ENCODE measurements around the gene ZNF853. TPM values are rescaled to one million over a fixed set of nuclear protein-coding genes. Genes with fewer than 3 reads are reported as not detected.

The ZNF853 gene
- total RNA-seq, 1 experiment from 2014 or later, result 3.4 TPM

DNA sequence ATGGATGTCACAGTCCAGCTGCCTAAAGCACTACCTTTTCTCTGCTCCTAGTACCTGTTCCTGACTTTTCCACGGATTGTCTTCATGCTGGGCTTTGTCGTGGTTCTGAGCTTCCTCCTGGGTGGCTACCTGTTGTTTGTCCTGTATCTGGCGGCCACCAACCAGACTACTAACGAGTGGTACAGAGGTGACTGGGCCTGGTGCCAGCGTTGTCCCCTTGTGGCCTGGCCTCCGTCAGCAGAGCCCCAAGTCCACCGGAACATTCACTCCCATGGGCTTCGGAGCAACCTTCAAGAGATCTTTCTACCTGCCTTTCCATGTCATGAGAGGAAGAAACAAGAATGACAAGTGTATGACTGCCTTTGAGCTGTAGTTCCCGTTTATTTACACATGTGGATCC is 26.8 kb upstream of the ZNF853 start:
- intact Hi-C loops (cut with micrococcal nuclease; ENCODE audit: unreplicated experiment), result no loop called here
- no TSS peak for BruUV-seq (replicated peaks)
- no peak for TF ChIP-seq EZH2 (IDR thresholded peaks at IDR 0.05; ENCODE audit: borderline replicate concordance, low read depth, low read length, poor library complexity, severe bottlenecking)
- TF ChIP-seq CTCF (conservative IDR thresholded peaks at IDR 0.05; ENCODE audit: low read depth, low read length), result no peak
- no peak overlapping the region for H3K27ac ChIP-seq (ENCODE audit: low read depth, low read length, poor library complexity, severe bottlenecking)
- ChIA-PET POLR2A (ENCODE audit: low non-redundant PET) (no interaction called here), CTCF (no interaction called here)
- DNase-seq (ENCODE audit: low spot score), result no peak
- peaks cover 55% of the 10 kb centered on the region for H3K36me3 ChIP-seq (ENCODE audit: insufficient read depth, low read length, poor library complexity, severe bottlenecking)
- peaks cover 2% of the 10 kb centered on the region for H3K4me1 ChIP-seq (ENCODE audit: insufficient read depth, low read length, poor library complexity, severe bottlenecking)
- no peak overlapping the region for H3K4me3 ChIP-seq (ENCODE audit: low read depth, low read length, poor library complexity, severe bottlenecking)
- no peaks in the 10 kb centered on the region for H3K9me3 ChIP-seq (ENCODE audit: low read depth, low read length, poor library complexity, severe bottlenecking)
- no peaks in the 10 kb centered on the region for H3K27me3 ChIP-seq (replicated peaks; ENCODE audit: insufficient read depth, low read depth, low read length, poor library complexity)

- BruUV-seq (replicated peaks), result no TSS peak
- CTCF ChIA-PET, result no interaction called here
- H3K27me3 ChIP-seq (replicated peaks; ENCODE audit: insufficient read depth, low read depth, low read length, poor library complexity), result no peaks in the 10 kb centered on the region
- H3K27ac ChIP-seq (ENCODE audit: low read depth, low read length, poor library complexity, severe bottlenecking), result no peak overlapping the region
- intact Hi-C loops (cut with micrococcal nuclease; ENCODE audit: unreplicated experiment), result no loop called here
- POLR2A ChIA-PET (ENCODE audit: low non-redundant PET), result interaction anchor here (1.0 kb wide), 1 partner anchor 23 kb away, joined by 3 read pairs; no protein-coding TSS in a partner anchor
- no peak for DNase-seq (ENCODE audit: low spot score)
- no peak for TF ChIP-seq CTCF (conservative IDR thresholded peaks at IDR 0.05; ENCODE audit: low read depth, low read length)
- TF ChIP-seq EZH2 (IDR thresholded peaks at IDR 0.05; ENCODE audit: borderline replicate concordance, low read depth, low read length, poor library complexity, severe bottlenecking), result no peak
- H3K4me3 ChIP-seq (ENCODE audit: low read depth, low read length, poor library complexity, severe bottlenecking), result peak overlapping the region; percentile 86
- peaks cover 58% of the 10 kb centered on the region for H3K36me3 ChIP-seq (ENCODE audit: insufficient read depth, low read length, poor library complexity, severe bottlenecking)
- peaks cover 2% of the 10 kb centered on the region for H3K4me1 ChIP-seq (ENCODE audit: insufficient read depth, low read length, poor library complexity, severe bottlenecking)
- H3K9me3 ChIP-seq (ENCODE audit: low read depth, low read length, poor library complexity, severe bottlenecking), result no peaks in the 10 kb centered on the region
Measured at GRCh38 chr7:6589151-6589828, 26.1 kb upstream of the ZNF853 start.

DNA sequence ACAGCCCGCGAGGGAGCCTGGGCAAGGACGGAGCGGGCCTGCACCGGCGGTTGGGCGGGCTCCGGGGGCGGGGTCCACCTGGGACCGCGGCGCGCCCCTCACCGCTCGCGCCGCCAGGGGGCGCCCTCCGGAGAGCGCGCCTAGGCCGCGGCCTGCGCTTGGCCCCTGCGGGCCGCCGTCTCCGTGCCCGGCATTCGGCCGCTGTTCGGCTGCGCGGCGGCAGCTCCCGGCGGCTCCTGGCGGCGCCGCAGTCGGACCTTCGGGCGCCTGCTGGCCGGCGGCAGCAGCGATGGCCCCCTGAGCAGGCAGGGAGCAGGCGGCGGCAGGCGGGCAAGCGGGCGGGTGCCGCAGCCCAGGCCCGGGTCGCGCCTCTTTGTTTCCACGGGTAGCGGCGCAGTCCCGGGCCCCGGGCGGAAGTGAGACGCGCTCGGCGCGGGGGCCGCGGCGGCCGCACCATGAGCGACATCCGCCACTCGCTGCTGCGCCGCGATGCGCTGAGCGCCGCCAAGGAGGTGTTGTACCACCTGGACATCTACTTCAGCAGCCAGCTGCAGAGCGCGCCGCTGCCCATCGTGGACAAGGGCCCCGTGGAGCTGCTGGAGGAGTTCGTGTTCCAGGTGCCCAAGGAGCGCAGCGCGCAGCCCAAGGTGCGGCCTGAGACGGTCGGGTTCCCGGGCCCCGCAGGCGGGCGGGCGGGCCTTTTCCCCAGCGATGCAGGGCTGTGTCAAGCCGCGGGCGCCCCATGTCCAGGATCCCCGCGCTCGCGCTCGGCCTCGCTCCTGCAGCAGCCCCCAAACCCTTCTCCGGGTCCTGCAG is 25.4 kb upstream of the ZNF853 start, which contains the start of gene INTS15:
Gene INTS15 (plus strand): TSS at position 193 of the 816 bp plus-strand sequence. CDS start 263 bp downstream, at position 456.
- intact Hi-C loops (cut with micrococcal nuclease; ENCODE audit: unreplicated experiment), result no loop called here
- CTCF ChIA-PET, result interaction anchor here (0.5 kb wide), 1 partner anchor 10 kb away, joined by 3 read pairs; no protein-coding TSS in a partner anchor
- Histone ChIP-seq H3K27ac (ENCODE audit: low read depth, low read length, poor library complexity, severe bottlenecking) (peak within 1 kb of the TSS; percentile 88), H3K36me3 (ENCODE audit: insufficient read depth, low read length, poor library complexity, severe bottlenecking) (peaks cover 58% of the 10 kb centered on the region), H3K27me3 (replicated peaks; ENCODE audit: insufficient read depth, low read depth, low read length, poor library complexity) (no peaks in the 10 kb centered on the region), H3K4me1 (ENCODE audit: insufficient read depth, low read length, poor library complexity, severe bottlenecking) (peaks cover 2% of the 10 kb centered on the region), H3K4me3 (ENCODE audit: low read depth, low read length, poor library complexity, severe bottlenecking) (peak within 1 kb of the TSS; percentile 86), H3K9me3 (ENCODE audit: low read depth, low read length, poor library complexity, severe bottlenecking) (no peaks in the 10 kb centered on the region)
- DNase-seq (ENCODE audit: low spot score), result peak; percentile 88
- no TSS peak for BruUV-seq (replicated peaks)
- TF ChIP-seq CTCF (conservative IDR thresholded peaks at IDR 0.05; ENCODE audit: low read depth, low read length), result peak; percentile 37; the same call in 1 of the 2 replicates
- no peak for TF ChIP-seq EZH2 (IDR thresholded peaks at IDR 0.05; ENCODE audit: borderline replicate concordance, low read depth, low read length, poor library complexity, severe bottlenecking)
- POLR2A ChIA-PET (ENCODE audit: low non-redundant PET), result interaction anchor here (1.0 kb wide), 1 partner anchor 22 kb away, joined by 3 read pairs; no protein-coding TSS in a partner anchor
